GM19099 (cell line): ENCODE data around the gene KCNK4.

Source experiments
- POLR2A ChIP-seq: IDR thresholded peaks from 3 replicates; pipeline ENCODE4 v1.6.1; 2011; ENCODE audit warnings: low read depth; ENCODE audit not compliant: insufficient read length; ENCODE audit errors: extremely low read depth

KCNK4 gene

GRCh38 chr11:64349025-64349387 is 57.9 kb downstream of the KCNK4 start:
- TF ChIP-seq POLR2A: no peak

- TF ChIP-seq POLR2A: no peak
These were observed 58.3 kb downstream of the KCNK4 start for GRCh38 chr11:64349404-64349803.
